SKM-1 (cell line): Measurements from ENCODE around the gene KRTAP5-11.
"Not testable (repeated sequence)": the region's sequence is repeated elsewhere in the genome, so short reads cannot be mapped to it uniquely, and the experiment has no call there.

Source experiments
- DNase-seq: peaks from one replicate; lab custom pipeline; 2025; ENCODE audit not compliant: unreplicated experiment; lab: John Stamatoyannopoulos, UW

Gene KRTAP5-11

GRCh38 chr11:71582309-71582895, at the start of gene KRTAP5-11:
Gene KRTAP5-11, minus strand, starts transcription at chr11:71582875. Its CDS starts 38 bp downstream, at chr11:71582837.
- no peak for DNase-seq

GRCh38 chr11:71631551-71631950, 48.9 kb upstream of the KRTAP5-11 start:
- DNase-seq: not testable (repeated sequence)

- DNase-seq: not testable (repeated sequence)
Observed at GRCh38 chr11:71630071-71630470, 47.4 kb upstream of the KRTAP5-11 start.

- DNase-seq: not testable (repeated sequence)
Observed at GRCh38 chr11:71628943-71629342, 46.3 kb upstream of the KRTAP5-11 start.

GRCh38 chr11:71623226-71623625, 40.6 kb upstream of the KRTAP5-11 start:
- not testable (repeated sequence) for DNase-seq

GRCh38 chr11:71622561-71622960, 39.9 kb upstream of the KRTAP5-11 start:
- DNase-seq: not testable (repeated sequence)

- DNase-seq: not testable (repeated sequence)
Observed at GRCh38 chr11:71615003-71615402, 32.3 kb upstream of the KRTAP5-11 start.

GRCh38 chr11:71614366-71614917, 31.8 kb upstream of the KRTAP5-11 start:
- not testable (repeated sequence) for DNase-seq

- DNase-seq: not testable (repeated sequence)
Observed at GRCh38 chr11:71613931-71614330, 31.3 kb upstream of the KRTAP5-11 start.

- DNase-seq: not testable (repeated sequence)
Observed at GRCh38 chr11:71611218-71611910, 28.7 kb upstream of the KRTAP5-11 start.

GRCh38 chr11:71608272-71608671, 25.6 kb upstream of the KRTAP5-11 start:
- not testable (repeated sequence) for DNase-seq

GRCh38 chr11:71607520-71608216, 25.0 kb upstream of the KRTAP5-11 start:
- not testable (repeated sequence) for DNase-seq

- not testable (repeated sequence) for DNase-seq
Observed at GRCh38 chr11:71606853-71607519, 24.3 kb upstream of the KRTAP5-11 start.

- not testable (repeated sequence) for DNase-seq
Observed at GRCh38 chr11:71604798-71605488, 22.3 kb upstream of the KRTAP5-11 start.

GRCh38 chr11:71603221-71603620, 20.5 kb upstream of the KRTAP5-11 start:
- not testable (repeated sequence) for DNase-seq

GRCh38 chr11:71589546-71589920, 6.9 kb upstream of the KRTAP5-11 start:
- DNase-seq: not testable (repeated sequence)

GRCh38 chr11:71588822-71589545, 6.3 kb upstream of the KRTAP5-11 start:
- DNase-seq: not testable (repeated sequence)

- not testable (repeated sequence) for DNase-seq
Observed at GRCh38 chr11:71588314-71588713, 5.6 kb upstream of the KRTAP5-11 start.

- DNase-seq: not testable (repeated sequence)
Observed at GRCh38 chr11:71585673-71586072, 3.0 kb upstream of the KRTAP5-11 start.

GRCh38 chr11:71582969-71583368, 294 bp upstream of the KRTAP5-11 start:
- not testable (repeated sequence) for DNase-seq
